ENCODE results near the gene NCAPD2.

GRCh38 chr12:6523708-6524107 is 29.8 kb downstream of the NCAPD2 start:
- TF ChIP-seq CTCF (IDR thresholded peaks at IDR 0.05) = no peak
- no peak for TF ChIP-seq EP300 (IDR thresholded peaks at IDR 0.05)
- no peak for TF ChIP-seq POLR2A (IDR thresholded peaks at IDR 0.05)
- TF ChIP-seq POLR2AphosphoS5 (IDR thresholded peaks at IDR 0.05) = no peak
